Measurements from ENCODE around the gene WSCD1. TPM values are rescaled to one million over a fixed set of nuclear protein-coding genes. Genes with fewer than 3 reads are reported as not detected.

The WSCD1 gene
- total RNA-seq, 1 experiment from 2014 or later, result 57.0 TPM

- H3K36me3 ChIP-seq (ENCODE audit: low read depth, low read length), result no peaks in the 10 kb centered on the region
- no peaks in the 10 kb centered on the region for H4K20me1 ChIP-seq (ENCODE audit: low read length)
- no peaks in the 10 kb centered on the region for H3K9me3 ChIP-seq (ENCODE audit: low read length)
- no peaks in the 10 kb centered on the region for H3K4me1 ChIP-seq (ENCODE audit: insufficient read depth, low read length)
- ChIA-PET CTCF (no interaction called here), POLR2A (ENCODE audit: unreplicated experiment) (no interaction called here)
- H3K4me2 ChIP-seq (ENCODE audit: low read length), result no peak overlapping the region
- H3F3A ChIP-seq (ENCODE audit: low read length, unreplicated experiment), result no peaks in the 10 kb centered on the region
- H3K27ac ChIP-seq (ENCODE audit: low read length), result no peak overlapping the region
- DNase-seq (no peak), ATAC-seq (no peak)
- no peaks in the 10 kb centered on the region for H3K9me2 ChIP-seq (replicated peaks; ENCODE audit: low read length)
- no peak for TF ChIP-seq EZH2phosphoT487 (IDR thresholded peaks at IDR 0.05; ENCODE audit: borderline replicate concordance, low read length)
- no peak for TF ChIP-seq EZH2 (IDR thresholded peaks at IDR 0.05; ENCODE audit: low read length, unreplicated experiment)
- TF ChIP-seq CTCF (conservative IDR thresholded peaks at IDR 0.05; ENCODE audit: low read depth, low read length), result no peak
- no peaks in the 10 kb centered on the region for H3K27me3 ChIP-seq (ENCODE audit: low read length)
- intact Hi-C loops (cut with micrococcal nuclease), result no loop called here
- no peak overlapping the region for H2AFZ ChIP-seq (ENCODE audit: low read length)
- H3K9ac ChIP-seq (ENCODE audit: low read length), result no peak overlapping the region
- no peak overlapping the region for H3K4me3 ChIP-seq (ENCODE audit: low read length)
- BruUV-seq (replicated peaks), result no TSS peak
- no peaks in the 10 kb centered on the region for H3K79me2 ChIP-seq (ENCODE audit: low read length)
Measured at GRCh38 chr17:6135236-6135635, 65.1 kb downstream of the WSCD1 start.

DNA sequence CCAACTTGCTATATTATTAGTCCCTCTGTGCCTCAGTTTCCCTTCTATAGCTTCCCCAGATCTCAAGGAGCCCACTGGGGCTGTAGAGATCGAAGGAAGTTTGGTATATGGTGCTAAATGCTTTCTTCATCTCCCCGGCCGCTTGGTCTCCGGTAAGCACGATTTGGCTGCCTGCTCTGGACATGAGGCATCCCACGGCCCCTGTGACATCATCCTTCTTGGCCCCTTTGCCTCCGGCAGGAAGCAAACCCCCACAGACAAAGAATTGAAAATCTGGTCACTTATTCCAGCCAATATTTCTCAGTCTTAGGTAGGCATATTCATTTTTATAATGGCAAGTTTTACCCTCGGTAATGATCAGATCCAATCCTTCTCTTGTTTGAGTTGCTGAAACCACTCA, 65.8 kb downstream of the WSCD1 start:
- no TSS peak for BruUV-seq (replicated peaks)
- Histone ChIP-seq H3K9me2 (replicated peaks; ENCODE audit: low read length) (no peaks in the 10 kb centered on the region), H3K4me3 (ENCODE audit: low read length) (no peak overlapping the region), H4K20me1 (ENCODE audit: low read length) (no peaks in the 10 kb centered on the region), H3K9me3 (ENCODE audit: low read length) (no peaks in the 10 kb centered on the region), H3K4me1 (ENCODE audit: insufficient read depth, low read length) (no peaks in the 10 kb centered on the region), H3K79me2 (ENCODE audit: low read length) (no peaks in the 10 kb centered on the region), H3K27ac (ENCODE audit: low read length) (no peak overlapping the region), H3F3A (ENCODE audit: low read length, unreplicated experiment) (no peaks in the 10 kb centered on the region), H3K9ac (ENCODE audit: low read length) (no peak overlapping the region), H3K27me3 (ENCODE audit: low read length) (no peaks in the 10 kb centered on the region), H2AFZ (ENCODE audit: low read length) (no peak overlapping the region), H3K4me2 (ENCODE audit: low read length) (no peak overlapping the region), H3K36me3 (ENCODE audit: low read depth, low read length) (no peaks in the 10 kb centered on the region)
- ChIA-PET CTCF (no interaction called here), POLR2A (ENCODE audit: unreplicated experiment) (no interaction called here)
- DNase-seq, result no peak
- TF ChIP-seq EZH2phosphoT487 (IDR thresholded peaks at IDR 0.05; ENCODE audit: borderline replicate concordance, low read length) (no peak), EZH2 (IDR thresholded peaks at IDR 0.05; ENCODE audit: low read length, unreplicated experiment) (no peak), CTCF (conservative IDR thresholded peaks at IDR 0.05; ENCODE audit: low read depth, low read length) (no peak)
- intact Hi-C loops (cut with micrococcal nuclease), result no loop called here
- ATAC-seq, result no peak

- Histone ChIP-seq H3K9me2 (replicated peaks; ENCODE audit: low read length) (no peaks in the 10 kb centered on the region), H3F3A (ENCODE audit: low read length, unreplicated experiment) (no peaks in the 10 kb centered on the region), H3K9ac (ENCODE audit: low read length) (no peak overlapping the region), H3K4me3 (ENCODE audit: low read length) (no peak overlapping the region), H3K36me3 (ENCODE audit: low read depth, low read length) (no peaks in the 10 kb centered on the region), H3K4me2 (ENCODE audit: low read length) (no peak overlapping the region), H3K27ac (ENCODE audit: low read length) (no peak overlapping the region), H3K4me1 (ENCODE audit: insufficient read depth, low read length) (no peaks in the 10 kb centered on the region), H3K27me3 (ENCODE audit: low read length) (no peaks in the 10 kb centered on the region), H3K9me3 (ENCODE audit: low read length) (no peaks in the 10 kb centered on the region), H3K79me2 (ENCODE audit: low read length) (no peaks in the 10 kb centered on the region), H2AFZ (ENCODE audit: low read length) (no peak overlapping the region), H4K20me1 (ENCODE audit: low read length) (no peaks in the 10 kb centered on the region)
- DNase-seq (no peak), ATAC-seq (no peak)
- CTCF ChIA-PET, result no interaction called here
- POLR2A ChIA-PET (ENCODE audit: unreplicated experiment), result no interaction called here
- intact Hi-C loops (cut with micrococcal nuclease), result no loop called here
- no peak for TF ChIP-seq EZH2 (IDR thresholded peaks at IDR 0.05; ENCODE audit: low read length, unreplicated experiment)
- TF ChIP-seq CTCF (conservative IDR thresholded peaks at IDR 0.05; ENCODE audit: low read depth, low read length), result no peak
- TF ChIP-seq EZH2phosphoT487 (IDR thresholded peaks at IDR 0.05; ENCODE audit: borderline replicate concordance, low read length), result no peak
- no TSS peak for BruUV-seq (replicated peaks)
Measured at GRCh38 chr17:6137716-6138502, 67.7 kb downstream of the WSCD1 start.
